Fibroblast of pulmonary artery (primary cell): Measurements from ENCODE around the gene ITFG2.

ENCODE experiments used
- DNase-seq: peaks from one replicate; pipeline ENCODE4 v3.0.0-alpha.2; 2010; ENCODE audit warnings: low read depth
- H3K4me3 ChIP-seq: replicated peaks from 2 replicates; pipeline ENCODE4 v1.5.1; 2011; ENCODE audit warnings: low read depth, mild to moderate bottlenecking, control low read depth, low read length, moderate library complexity
- TF ChIP-seq, protein P1 (sequence below): IDR thresholded peaks from 2 replicates; pipeline ENCODE4 v1.5.1; 2011; ENCODE audit warnings: mild to moderate bottlenecking, control low read depth, low read length, inconsistent platforms; ENCODE audit errors: missing control alignments

The ITFG2 gene

DNA sequence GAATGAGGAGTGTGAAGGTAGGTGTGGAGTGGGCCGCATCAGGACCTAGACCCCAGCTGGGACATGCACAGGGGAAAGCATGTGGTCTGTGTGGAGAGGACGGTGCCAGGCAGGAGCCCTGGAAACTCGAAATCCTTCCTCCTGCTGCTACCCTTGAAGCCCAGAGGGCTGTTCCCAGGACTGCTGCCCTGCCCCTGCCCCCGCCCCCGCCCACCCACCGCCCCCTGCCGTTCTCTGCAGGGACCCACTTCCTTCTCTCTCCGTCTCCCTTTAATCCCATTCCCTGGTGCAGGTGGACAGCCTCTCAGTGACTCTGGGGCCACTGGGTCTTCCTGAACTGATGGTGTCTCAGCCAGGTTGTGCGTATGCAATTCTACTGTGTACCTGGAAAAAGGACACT lies 8.0 kb downstream of the ITFG2 start:
- H3K4me3 ChIP-seq: no peak overlapping the region
- TF ChIP-seq, protein P1, sequence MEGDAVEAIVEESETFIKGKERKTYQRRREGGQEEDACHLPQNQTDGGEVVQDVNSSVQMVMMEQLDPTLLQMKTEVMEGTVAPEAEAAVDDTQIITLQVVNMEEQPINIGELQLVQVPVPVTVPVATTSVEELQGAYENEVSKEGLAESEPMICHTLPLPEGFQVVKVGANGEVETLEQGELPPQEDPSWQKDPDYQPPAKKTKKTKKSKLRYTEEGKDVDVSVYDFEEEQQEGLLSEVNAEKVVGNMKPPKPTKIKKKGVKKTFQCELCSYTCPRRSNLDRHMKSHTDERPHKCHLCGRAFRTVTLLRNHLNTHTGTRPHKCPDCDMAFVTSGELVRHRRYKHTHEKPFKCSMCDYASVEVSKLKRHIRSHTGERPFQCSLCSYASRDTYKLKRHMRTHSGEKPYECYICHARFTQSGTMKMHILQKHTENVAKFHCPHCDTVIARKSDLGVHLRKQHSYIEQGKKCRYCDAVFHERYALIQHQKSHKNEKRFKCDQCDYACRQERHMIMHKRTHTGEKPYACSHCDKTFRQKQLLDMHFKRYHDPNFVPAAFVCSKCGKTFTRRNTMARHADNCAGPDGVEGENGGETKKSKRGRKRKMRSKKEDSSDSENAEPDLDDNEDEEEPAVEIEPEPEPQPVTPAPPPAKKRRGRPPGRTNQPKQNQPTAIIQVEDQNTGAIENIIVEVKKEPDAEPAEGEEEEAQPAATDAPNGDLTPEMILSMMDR: no peak

DNA sequence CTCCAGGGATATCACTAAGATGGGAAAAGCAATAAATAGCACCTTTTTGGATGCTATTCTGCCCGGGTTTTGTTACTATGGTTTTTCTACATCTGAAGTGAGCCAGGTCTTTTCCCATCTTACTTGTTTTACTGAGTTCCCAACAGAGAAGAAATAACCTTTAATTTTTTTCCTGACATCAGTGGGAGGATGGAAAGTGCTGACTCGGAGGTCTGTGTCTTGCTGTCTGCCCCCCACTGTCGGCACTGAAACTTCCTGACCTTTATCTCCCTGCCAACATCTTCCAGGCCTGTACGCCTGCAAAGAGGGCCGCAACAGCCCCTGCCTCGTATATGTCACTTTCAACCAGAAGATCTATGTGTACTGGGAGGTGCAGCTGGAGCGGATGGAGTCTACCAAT lies 11.0 kb downstream of the ITFG2 start:
- no peak for DNase-seq
- TF ChIP-seq, protein P1: no peak
- no peak overlapping the region for H3K4me3 ChIP-seq

More for the DNA sequence above, 8.0 kb downstream of the ITFG2 start:
- DNase-seq: no peak

DNA sequence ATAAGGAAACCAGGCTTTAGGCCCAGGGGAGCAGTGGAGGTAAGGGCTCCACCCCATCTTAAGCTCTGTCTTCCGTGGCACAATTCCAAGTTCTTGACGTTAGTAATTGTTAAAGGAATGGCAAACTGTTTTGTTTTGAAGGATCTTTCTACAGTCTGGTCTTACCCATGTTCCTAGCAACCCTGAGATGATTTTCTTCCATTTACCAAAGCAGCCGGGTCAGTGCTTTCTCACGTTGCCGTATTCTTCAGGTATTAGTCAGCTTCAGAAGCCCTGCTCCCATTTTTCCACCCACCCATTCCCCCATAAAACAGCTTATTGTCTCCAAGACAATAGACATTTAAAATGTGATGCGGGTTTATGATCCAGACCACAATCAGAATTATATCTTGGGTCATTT lies 12.1 kb downstream of the ITFG2 start:
- DNase-seq: no peak
- TF ChIP-seq, protein P1: no peak
- no peak overlapping the region for H3K4me3 ChIP-seq

DNA sequence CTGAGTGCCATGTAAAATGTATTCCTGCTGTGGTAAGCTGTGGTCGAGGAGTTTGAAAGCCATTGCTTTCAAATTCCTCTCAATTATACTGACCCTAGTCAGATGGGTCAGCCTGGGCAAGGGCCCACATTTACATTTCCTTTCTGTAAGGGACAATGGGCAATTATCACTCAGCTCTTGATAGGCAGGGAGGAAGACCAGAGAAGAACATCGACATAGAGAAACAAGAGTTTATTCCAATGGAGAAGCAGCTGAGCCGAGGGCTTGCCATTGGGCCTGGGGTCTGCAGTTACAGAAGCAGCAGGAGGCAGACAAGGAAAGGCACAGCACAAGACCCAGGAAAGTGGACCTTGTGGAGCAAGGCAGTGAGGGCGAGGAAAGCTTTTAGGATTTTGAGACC lies 12.7 kb downstream of the ITFG2 start:
- no peak overlapping the region for H3K4me3 ChIP-seq
- DNase-seq: no peak
- TF ChIP-seq, protein P1: no peak

DNA sequence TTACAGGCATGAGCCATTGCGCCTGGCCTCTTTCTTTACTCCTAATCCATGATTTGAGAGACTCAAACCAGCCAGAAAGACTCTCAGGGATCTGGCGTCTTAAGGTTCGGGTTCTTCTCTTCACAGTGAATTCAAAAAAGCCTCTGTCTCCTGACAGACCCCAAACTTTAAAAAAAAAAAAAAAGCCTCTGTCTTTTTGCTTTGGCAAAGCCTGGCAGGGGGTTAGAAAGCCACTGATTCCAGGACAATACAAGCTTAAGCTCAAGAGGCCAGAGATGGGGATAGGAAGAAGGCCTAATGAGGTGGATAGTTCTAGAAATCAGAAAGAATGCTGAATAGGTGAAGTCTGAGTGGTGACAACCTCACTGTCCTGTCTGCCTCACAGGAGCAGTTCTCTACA lies 13.6 kb downstream of the ITFG2 start:
- H3K4me3 ChIP-seq: no peak overlapping the region
- TF ChIP-seq, protein P1: no peak
- no peak for DNase-seq

DNA sequence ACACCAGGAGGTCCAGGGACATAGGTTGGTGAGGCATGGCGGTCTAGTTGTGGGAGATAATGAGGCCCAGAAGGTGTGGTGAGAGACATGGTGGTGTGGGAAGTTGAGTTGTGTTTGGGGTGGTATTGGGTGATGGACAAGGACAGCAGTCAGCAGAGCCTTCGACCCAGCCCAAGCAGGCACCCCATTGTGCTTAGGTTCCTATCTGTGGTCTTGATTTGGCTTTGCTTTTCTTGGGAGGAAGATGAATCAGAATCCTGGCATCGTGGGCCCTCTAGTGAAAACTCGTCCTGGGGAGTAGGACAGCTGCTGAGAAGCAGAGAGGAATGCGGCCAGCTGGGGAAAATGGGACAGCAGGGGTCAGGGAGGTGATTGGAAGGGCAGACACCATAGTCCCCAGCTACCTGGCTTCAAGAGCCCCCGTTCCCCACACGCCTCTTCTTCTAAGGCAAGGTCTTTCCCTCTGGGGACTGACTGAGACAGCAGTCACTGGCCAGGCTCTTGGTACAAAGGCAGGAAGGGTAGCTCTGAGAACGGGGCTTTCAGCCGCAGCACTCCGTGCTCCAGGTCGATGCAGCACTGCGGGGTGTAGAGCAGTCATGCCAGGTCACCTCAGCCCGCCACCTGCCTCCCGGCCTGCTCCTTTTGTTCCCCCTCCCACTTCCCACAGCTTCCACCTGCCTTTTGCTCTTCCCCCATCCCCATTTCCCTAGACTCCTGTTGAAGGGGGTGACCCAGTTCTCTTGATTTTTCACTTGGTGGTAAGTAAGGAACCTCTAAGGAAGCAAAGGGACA lies 14.4 kb downstream of the ITFG2 start:
- no peak for DNase-seq
- no peak overlapping the region for H3K4me3 ChIP-seq
- TF ChIP-seq, protein P1: no peak

DNA sequence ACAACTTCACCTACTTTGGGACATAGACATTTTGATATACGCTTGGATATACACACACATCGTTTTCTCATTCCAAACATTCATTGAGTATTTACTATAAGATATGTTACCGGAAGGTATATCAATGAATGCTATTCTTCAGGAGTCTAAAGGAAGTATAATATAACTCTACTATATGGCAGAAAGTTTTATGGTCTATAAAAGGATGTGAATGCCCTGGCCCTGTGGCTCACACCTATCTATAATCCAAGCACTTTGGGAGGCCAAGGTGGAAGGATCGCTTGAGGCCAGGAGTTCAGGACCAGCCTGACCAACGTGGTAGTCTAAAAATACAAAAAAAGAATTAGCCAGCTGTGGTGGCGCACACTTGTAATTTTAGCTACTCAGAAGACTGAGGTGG lies 16.8 kb downstream of the ITFG2 start:
- no peak for DNase-seq
- no peak overlapping the region for H3K4me3 ChIP-seq
- TF ChIP-seq, protein P1: no peak
